H1 (cell line): ENCODE data around the gene RAD18. TPM values are rescaled to one million over a fixed set of nuclear protein-coding genes. Genes with fewer than 3 reads are reported as not detected.

ENCODE experiments used
- CTCF ChIA-PET: fragments of 300-600 bp; sonication (Branson Sonifier 250); formaldehyde crosslinking; loops from one replicate; lab custom pipeline; 2021; ENCODE audit not compliant: partially characterized antibody; lab: Charles Lee
- POLR2A ChIA-PET: fragments of 300-600 bp; sonication (Branson Sonifier 250); formaldehyde crosslinking; loops from one replicate; lab custom pipeline; 2021; ENCODE audit warnings: inconsistent platforms; ENCODE audit not compliant: partially characterized antibody; lab: Charles Lee
- DNase-seq, 2 experiments: peaks; one replicate each; pipeline versions ENCODE4 v3.0.0 to v3.0.0-alpha.2; 2010 to 2022; ENCODE audit warnings: low spot score in 2 of 2, low read depth in 1 of 2, mixed read lengths in 1 of 2
- FAIRE-seq: peaks from 2 replicates; lab custom pipeline; 2011; peaks lifted over from hg19 to GRCh38; lab: Jason Lieb, UNC
- H2AFZ ChIP-seq: 2 replicates; pipeline ENCODE4 v1.8.1; 2012; ENCODE audit warnings: low read length, inconsistent platforms
- H2AK5ac ChIP-seq: 2 replicates; pipeline ENCODE4 v1.6.1; 2013; ENCODE audit warnings: low read depth, low read length
- H2BK120ac ChIP-seq: replicated peaks from 2 replicates; pipeline ENCODE3; 2013; ENCODE audit warnings: low read depth, low read length, inconsistent platforms
- H2BK12ac ChIP-seq: 2 replicates; pipeline ENCODE4 v1.6.1; 2013; ENCODE audit warnings: low read depth, low read length
- H2BK15ac ChIP-seq: 2 replicates; pipeline ENCODE4 v1.6.1; 2013; ENCODE audit warnings: low read length
- H2BK20ac ChIP-seq: 2 replicates; pipeline ENCODE4 v1.6.1; 2013; ENCODE audit warnings: low read length
- H2BK5ac ChIP-seq: 2 replicates; pipeline ENCODE4 v1.6.1; 2013; ENCODE audit warnings: low read depth, low read length
- H3K14ac ChIP-seq: 2 replicates; pipeline ENCODE4 v1.6.1; 2013; ENCODE audit warnings: inconsistent platforms; ENCODE audit not compliant: insufficient read length
- H3K18ac ChIP-seq: 2 replicates; pipeline ENCODE4 v1.6.1; 2013; ENCODE audit warnings: low read length; ENCODE audit errors: extremely low read depth
- H3K23ac ChIP-seq: 2 replicates; pipeline ENCODE4 v1.6.1; 2013; ENCODE audit warnings: inconsistent platforms; ENCODE audit not compliant: insufficient read length
- H3K23me2 ChIP-seq: 2 replicates; pipeline ENCODE4 v1.6.1; 2013; ENCODE audit warnings: low read depth, low read length
- H3K27ac ChIP-seq: 2 replicates; pipeline ENCODE4 v1.6.1; 2011; ENCODE audit warnings: low read depth, low read length, inconsistent platforms
- H3K27me3 ChIP-seq, 4 experiments: replicated peaks in 1 of 4; 1 replicate in 1 of 4; 2 replicates in 3 of 4; pipeline versions ENCODE4 v1.6.1 to v1.8.1; 2011 to 2013; ENCODE audit warnings: low read length in 3 of 4, mild to moderate bottlenecking in 3 of 4, inconsistent platforms in 2 of 4, mixed read lengths in 2 of 4, moderate library complexity in 1 of 4; ENCODE audit not compliant: control insufficient read depth in 3 of 4, insufficient read depth in 3 of 4; ENCODE audit errors: extremely low read depth in 1 of 4
- H3K36me3 ChIP-seq, 4 experiments: 2 replicates each; pipeline versions ENCODE4 v1.6.1 to v1.8.1; 2011 to 2013; ENCODE audit warnings: mild to moderate bottlenecking in 4 of 4, low read length in 3 of 4, moderate library complexity in 2 of 4, control low read depth in 1 of 4, inconsistent platforms in 1 of 4; ENCODE audit not compliant: insufficient read depth in 4 of 4, control insufficient read depth in 2 of 4
- H3K4ac ChIP-seq: replicated peaks from 2 replicates; pipeline ENCODE3; 2013; ENCODE audit warnings: low read length, low read depth, mixed read lengths, inconsistent platforms; ENCODE audit not compliant: insufficient read length
- H3K4me1 ChIP-seq, 4 experiments: replicated peaks in 1 of 4; 1 replicate in 1 of 4; 2 replicates in 3 of 4; pipeline versions ENCODE4 v1.6.1 to v1.8.1; 2011 to 2013; ENCODE audit warnings: low read length in 3 of 4, inconsistent platforms in 2 of 4, mixed read lengths in 1 of 4; ENCODE audit not compliant: insufficient read depth in 4 of 4, control insufficient read depth in 3 of 4
- H3K4me2 ChIP-seq, 2 experiments: 2 replicates each; pipeline versions ENCODE4 v1.6.1 to v1.8.1; 2011 to 2013; ENCODE audit warnings: low read depth in 2 of 2, low read length in 2 of 2, control low read depth in 1 of 2, inconsistent platforms in 1 of 2, mild to moderate bottlenecking in 1 of 2; ENCODE audit not compliant: insufficient read depth in 1 of 2
- H3K4me3 ChIP-seq, 4 experiments: fragments of 200-600, 300-600 bp in 1 of 4; sonication (generic), shearing (Covaris generic), sonication (Bioruptor Twin) in 1 of 4; 2 replicates each; pipeline versions ENCODE4 v1.5.1 to v1.8.1; 2011 to 2016; ENCODE audit warnings: low read length in 4 of 4, low read depth in 3 of 4, control low read depth in 2 of 4, inconsistent platforms in 2 of 4, mild to moderate bottlenecking in 2 of 4, mixed read lengths in 1 of 4, moderate library complexity in 1 of 4; ENCODE audit not compliant: insufficient read depth in 2 of 4; ENCODE audit errors: extremely low read depth in 1 of 4
- H3K56ac ChIP-seq: replicated peaks from 2 replicates; pipeline ENCODE3; 2013; ENCODE audit warnings: low read depth, mild to moderate bottlenecking, mixed read lengths, low read length, inconsistent platforms; ENCODE audit not compliant: insufficient read length
- H3K79me1 ChIP-seq: 2 replicates; pipeline ENCODE4 v1.6.1; 2013; ENCODE audit warnings: low read depth, low read length, control low read depth
- H3K79me2 ChIP-seq, 2 experiments: 2 replicates each; pipeline versions ENCODE4 v1.6.1 to v1.8.1; 2012 to 2013; ENCODE audit warnings: low read length in 2 of 2, mild to moderate bottlenecking in 2 of 2, inconsistent platforms in 1 of 2; ENCODE audit not compliant: insufficient read depth in 2 of 2, control insufficient read depth in 1 of 2
- H3K9ac ChIP-seq, 4 experiments: replicated peaks in 1 of 4; 1 replicate in 1 of 4; 2 replicates in 3 of 4; pipeline versions ENCODE4 v1.6.1 to v1.8.1; 2011 to 2013; ENCODE audit warnings: low read depth in 3 of 4, low read length in 3 of 4, control low read depth in 2 of 4, mild to moderate bottlenecking in 2 of 4, moderate library complexity in 2 of 4, inconsistent platforms in 1 of 4; ENCODE audit errors: extremely low read depth in 1 of 4
- H3K9me3 ChIP-seq, 2 experiments: 2 replicates each; pipeline versions ENCODE4 v1.6.1 to v1.8.1; 2012 to 2013; ENCODE audit warnings: mild to moderate bottlenecking in 2 of 2, moderate library complexity in 2 of 2, control low read depth in 1 of 2, inconsistent platforms in 1 of 2, low read depth in 1 of 2, low read length in 1 of 2, mixed read lengths in 1 of 2; ENCODE audit not compliant: insufficient read depth in 2 of 2
- H4K20me1 ChIP-seq, 2 experiments: replicated peaks in 1 of 2; 2 replicates each; pipeline versions ENCODE3 to v1.8.1; 2011 to 2013; ENCODE audit warnings: inconsistent platforms in 2 of 2, low read length in 2 of 2, mild to moderate bottlenecking in 1 of 2; ENCODE audit not compliant: insufficient read depth in 2 of 2, control insufficient read depth in 1 of 2
- H4K5ac ChIP-seq: 2 replicates; pipeline ENCODE4 v1.6.1; 2013; ENCODE audit warnings: low read length, low read depth, mixed read lengths, inconsistent platforms; ENCODE audit not compliant: insufficient read length
- H4K8ac ChIP-seq: 2 replicates; pipeline ENCODE4 v1.8.0; 2013; ENCODE audit warnings: mild to moderate bottlenecking, moderate library complexity, low read length, inconsistent platforms; ENCODE audit not compliant: insufficient read depth; ENCODE audit errors: extremely low read depth
- H4K91ac ChIP-seq: replicated peaks from 2 replicates; pipeline ENCODE3; 2013; ENCODE audit warnings: low read length, mixed read lengths, inconsistent platforms; ENCODE audit not compliant: insufficient read length
- BACH1 ChIP-seq: IDR thresholded peaks from 2 replicates; pipeline ENCODE4 v1.6.1; 2012; ENCODE audit warnings: low read length, improper control_type of control experiment
- KDM4A ChIP-seq: IDR thresholded peaks from one replicate; pipeline ENCODE4 v1.7.1; 2012; ENCODE audit warnings: low read depth, mild to moderate bottlenecking, moderate library complexity, low read length, inconsistent platforms; ENCODE audit not compliant: severe bottlenecking
- NRF1 ChIP-seq: IDR thresholded peaks from 2 replicates; pipeline ENCODE4 v1.6.1; 2011; ENCODE audit warnings: mild to moderate bottlenecking, low read depth, low read length, improper control_type of control experiment
- RAD21 ChIP-seq, 2 experiments: IDR thresholded peaks in 1 of 2; conservative IDR thresholded peaks in 1 of 2; 2 replicates each; pipeline ENCODE4 v1.6.1; 2011; ENCODE audit warnings: low read depth in 2 of 2, low read length in 2 of 2, improper control_type of control experiment in 1 of 2, inconsistent platforms in 1 of 2, mild to moderate bottlenecking in 1 of 2, moderate library complexity in 1 of 2
- SIX5 ChIP-seq: IDR thresholded peaks from 2 replicates; pipeline ENCODE4 v1.6.1; 2011; ENCODE audit warnings: mild to moderate bottlenecking, low read depth, low read length
- SP2 ChIP-seq: IDR thresholded peaks from 2 replicates; pipeline ENCODE4 v1.6.1; 2012; ENCODE audit warnings: mild to moderate bottlenecking, low read length, inconsistent platforms
- TBP ChIP-seq: IDR thresholded peaks from 2 replicates; pipeline ENCODE4 v1.6.1; 2011; ENCODE audit warnings: low read depth, low read length, improper control_type of control experiment
- WGBS, 2 experiments: shearing (Covaris generic) in 1 of 2; methylation state at CpG; one replicate each; pipeline versions ENCODE4 v1.1.6 to v1.1.7; 2013 to 2015; ENCODE audit warnings: low lambda C conversion rate in 2 of 2, mixed read lengths in 2 of 2, inconsistent platforms in 1 of 2, low coverage in 1 of 2, missing lambda C conversion rate in 1 of 2; ENCODE audit not compliant: insufficient replicate concordance in 2 of 2, insufficient coverage in 1 of 2, insufficient read length in 1 of 2; ENCODE audit errors: extremely low coverage in 1 of 2, missing lambda C conversion rate in 1 of 2; 5-methylcytosine and 5-hydroxymethylcytosine counted together
- polyA plus RNA-seq, 7 experiments: library from polyadenylated mRNA; depleted of rRNA in 3 of 7; stranded (reverse) in 5 of 7; unstranded in 2 of 7; fragments of >200 nt in 5 of 7; fragments of 200-250 nt in 2 of 7; gene quantifications; 1 replicate in 5 of 7; 2 replicates in 1 of 7; 4 replicates in 1 of 7; pipeline versions ENCODE4 v1.2.1 to v1.2.3, GENCODE V29; 2011 to 2013; ENCODE audit warnings: missing spikeins in 2 of 7, mixed read lengths in 2 of 7
- total RNA-seq: library from RNA; stranded (reverse); fragmentation: NEBNext Ultra II Directional; extraction: Animal tissue kit (Norgen Biotek cat#: 25700); gene quantifications from 2 replicates; pipeline ENCODE4 v1.2.1, GENCODE V29; 2021
- TF ChIP-seq, protein P1 (sequence below), 3 experiments: IDR thresholded peaks; 1 replicate in 2 of 3; 2 replicates in 1 of 3; pipeline versions ENCODE4 v1.5.1 to v1.6.1; 2011; ENCODE audit warnings: low read length in 3 of 3, mild to moderate bottlenecking in 3 of 3, inconsistent platforms in 2 of 3, low read depth in 1 of 3, moderate library complexity in 1 of 3; ENCODE audit not compliant: insufficient read depth in 1 of 3; ENCODE audit errors: control extremely low read depth in 1 of 3
- TF ChIP-seq, protein P2 (sequence below): IDR thresholded peaks from 2 replicates; pipeline ENCODE4 v1.6.1; 2012; ENCODE audit warnings: inconsistent platforms
- TF ChIP-seq, protein P3 (sequence below): IDR thresholded peaks from 2 replicates; pipeline ENCODE4 v1.6.1; 2012; ENCODE audit warnings: inconsistent platforms

Gene RAD18
- total and polyA plus RNA-seq, 2 of the 8 experiments (the other 6 are each of a cell fraction or from before 2014, with no cell fraction given) = 13.0 to 23.2 TPM

GRCh38 chr3:8996681-8997121 lies 33.4 kb upstream of the RAD18 start:
- Histone ChIP-seq H3K36me3 (no peaks in the 10 kb centered on the region), H3K23ac (no peak overlapping the region), H2BK12ac (no peak overlapping the region), H3K79me1 (no peaks in the 10 kb centered on the region; the same call in 1 of the 2 replicates), H3K9me3 (no peaks in the 10 kb centered on the region), H3K4me2 (no peak overlapping the region), H3K14ac (no peak overlapping the region), H2BK5ac (no peak overlapping the region), H3K18ac (no peak overlapping the region), H3K27ac (no peak overlapping the region), H2AK5ac (peak overlapping the region; percentile 65; the same call in 1 of the 2 replicates), H4K8ac (no peak overlapping the region), H4K5ac (no peak overlapping the region), H4K20me1 (no peaks in the 10 kb centered on the region)
- DNase-seq = no peak
- CTCF ChIA-PET = interaction anchor here (0.7 to 13.2 kb wide), 34 partner anchors 9 to 353 kb away, joined by 3 to 200 read pairs (median 4); partner anchors contain the start of gene SRGAP3
- WGBS, 2 experiments = 73% methylated on average over 12 of the region's 12 CpGs; no CpG with 5 or more reads in 1 of the 2 experiments
- TF ChIP-seq KDM4A = no peak
- TF ChIP-seq, protein P1, sequence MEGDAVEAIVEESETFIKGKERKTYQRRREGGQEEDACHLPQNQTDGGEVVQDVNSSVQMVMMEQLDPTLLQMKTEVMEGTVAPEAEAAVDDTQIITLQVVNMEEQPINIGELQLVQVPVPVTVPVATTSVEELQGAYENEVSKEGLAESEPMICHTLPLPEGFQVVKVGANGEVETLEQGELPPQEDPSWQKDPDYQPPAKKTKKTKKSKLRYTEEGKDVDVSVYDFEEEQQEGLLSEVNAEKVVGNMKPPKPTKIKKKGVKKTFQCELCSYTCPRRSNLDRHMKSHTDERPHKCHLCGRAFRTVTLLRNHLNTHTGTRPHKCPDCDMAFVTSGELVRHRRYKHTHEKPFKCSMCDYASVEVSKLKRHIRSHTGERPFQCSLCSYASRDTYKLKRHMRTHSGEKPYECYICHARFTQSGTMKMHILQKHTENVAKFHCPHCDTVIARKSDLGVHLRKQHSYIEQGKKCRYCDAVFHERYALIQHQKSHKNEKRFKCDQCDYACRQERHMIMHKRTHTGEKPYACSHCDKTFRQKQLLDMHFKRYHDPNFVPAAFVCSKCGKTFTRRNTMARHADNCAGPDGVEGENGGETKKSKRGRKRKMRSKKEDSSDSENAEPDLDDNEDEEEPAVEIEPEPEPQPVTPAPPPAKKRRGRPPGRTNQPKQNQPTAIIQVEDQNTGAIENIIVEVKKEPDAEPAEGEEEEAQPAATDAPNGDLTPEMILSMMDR (IDR thresholded peaks at IDR 0.05; ENCODE audit: control extremely low read depth in 1 of 3, insufficient read depth in 1 of 3, low read depth in 1 of 3, low read length in 3 of 3) = peak; percentile 44 to 57 (median 54)
- no peak for TF ChIP-seq BACH1
- no peak for TF ChIP-seq TBP
- TF ChIP-seq, protein P2, sequence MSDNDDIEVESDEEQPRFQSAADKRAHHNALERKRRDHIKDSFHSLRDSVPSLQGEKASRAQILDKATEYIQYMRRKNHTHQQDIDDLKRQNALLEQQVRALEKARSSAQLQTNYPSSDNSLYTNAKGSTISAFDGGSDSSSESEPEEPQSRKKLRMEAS = peak; percentile 58
- TF ChIP-seq, protein P3, sequence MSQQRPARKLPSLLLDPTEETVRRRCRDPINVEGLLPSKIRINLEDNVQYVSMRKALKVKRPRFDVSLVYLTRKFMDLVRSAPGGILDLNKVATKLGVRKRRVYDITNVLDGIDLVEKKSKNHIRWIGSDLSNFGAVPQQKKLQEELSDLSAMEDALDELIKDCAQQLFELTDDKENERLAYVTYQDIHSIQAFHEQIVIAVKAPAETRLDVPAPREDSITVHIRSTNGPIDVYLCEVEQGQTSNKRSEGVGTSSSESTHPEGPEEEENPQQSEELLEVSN = peak; percentile 54
- no peak for TF ChIP-seq SP2
- no peak for TF ChIP-seq SIX5
- peak; percentile 35 to 61 for TF ChIP-seq RAD21 (IDR thresholded peaks at IDR 0.05 in 1 of 2, conservative IDR thresholded peaks at IDR 0.05 in 1 of 2; ENCODE audit: low read depth in 2 of 2, low read length in 2 of 2)
- no peak for TF ChIP-seq NRF1
- TF ChIP-seq, all 59 proteins: peak for 4
- Histone ChIP-seq H3K4ac (no peak overlapping the region), H3K4me1 (peaks cover 0 to 5% (median 4%) of the 10 kb centered on the region in 4 experiments; a peak in 3 of 7 replicates), H3K23me2 (no peaks in the 10 kb centered on the region), H3K79me2 (no peaks in the 10 kb centered on the region), H2AFZ (no peak overlapping the region; the same call in 1 of the 2 replicates), H4K91ac (no peak overlapping the region), H2BK120ac (no peak overlapping the region), H3K27me3 (no peaks in the 10 kb centered on the region), H3K9ac (no peak overlapping the region), H3K4me3 (no peak overlapping the region), H2BK20ac (no peak overlapping the region), H2BK15ac (no peak overlapping the region), H3K56ac (no peak overlapping the region)
- FAIRE-seq = no peak
- POLR2A ChIA-PET = interaction anchor here (0.6 to 1.0 kb wide), 2 partner anchors 29 to 32 kb away, joined by 3 read pairs; no protein-coding TSS in a partner anchor
